HG03066 (cell line): Measurements from ENCODE around the gene RAP1GAP.

Experiments
- ATAC-seq: cut with Tn5 transposase; IDR thresholded peaks from one replicate; pipeline ENCODE4 v1.9.1; 2021; ENCODE audit warnings: low read depth; ENCODE audit not compliant: unreplicated experiment

Gene RAP1GAP

GRCh38 chr1:21630571-21631343 lies 38.4 kb downstream of the RAP1GAP start:
- ATAC-seq, result no peak

GRCh38 chr1:21629971-21630370 lies 39.2 kb downstream of the RAP1GAP start:
- ATAC-seq, result no peak

GRCh38 chr1:21628798-21629393 lies 40.3 kb downstream of the RAP1GAP start:
- no peak for ATAC-seq

DNA sequence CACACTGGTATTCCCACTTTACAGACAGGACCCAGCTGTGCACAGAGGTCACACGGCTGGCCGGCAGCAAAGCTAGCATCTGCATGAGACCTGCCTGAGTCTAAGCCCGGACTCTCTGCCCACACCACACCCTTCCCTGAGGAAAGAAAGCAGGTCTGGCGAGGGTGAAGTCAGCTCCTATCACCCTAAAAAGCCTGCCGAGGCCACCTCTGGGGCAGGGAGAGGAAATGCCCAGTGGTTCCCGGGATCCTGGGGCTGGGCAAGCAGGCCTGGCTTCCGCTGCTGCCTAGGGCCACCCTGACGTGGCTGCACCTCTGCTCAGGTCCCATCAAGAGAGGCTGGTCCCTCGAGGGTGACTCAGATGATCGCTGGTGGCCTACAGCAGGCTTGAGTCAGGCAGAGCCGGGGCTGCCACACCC lies 42.2 kb downstream of the RAP1GAP start:
- no peak for ATAC-seq

- ATAC-seq, result no peak
These were observed 43.6 kb downstream of the RAP1GAP start for GRCh38 chr1:21625390-21626190.

DNA sequence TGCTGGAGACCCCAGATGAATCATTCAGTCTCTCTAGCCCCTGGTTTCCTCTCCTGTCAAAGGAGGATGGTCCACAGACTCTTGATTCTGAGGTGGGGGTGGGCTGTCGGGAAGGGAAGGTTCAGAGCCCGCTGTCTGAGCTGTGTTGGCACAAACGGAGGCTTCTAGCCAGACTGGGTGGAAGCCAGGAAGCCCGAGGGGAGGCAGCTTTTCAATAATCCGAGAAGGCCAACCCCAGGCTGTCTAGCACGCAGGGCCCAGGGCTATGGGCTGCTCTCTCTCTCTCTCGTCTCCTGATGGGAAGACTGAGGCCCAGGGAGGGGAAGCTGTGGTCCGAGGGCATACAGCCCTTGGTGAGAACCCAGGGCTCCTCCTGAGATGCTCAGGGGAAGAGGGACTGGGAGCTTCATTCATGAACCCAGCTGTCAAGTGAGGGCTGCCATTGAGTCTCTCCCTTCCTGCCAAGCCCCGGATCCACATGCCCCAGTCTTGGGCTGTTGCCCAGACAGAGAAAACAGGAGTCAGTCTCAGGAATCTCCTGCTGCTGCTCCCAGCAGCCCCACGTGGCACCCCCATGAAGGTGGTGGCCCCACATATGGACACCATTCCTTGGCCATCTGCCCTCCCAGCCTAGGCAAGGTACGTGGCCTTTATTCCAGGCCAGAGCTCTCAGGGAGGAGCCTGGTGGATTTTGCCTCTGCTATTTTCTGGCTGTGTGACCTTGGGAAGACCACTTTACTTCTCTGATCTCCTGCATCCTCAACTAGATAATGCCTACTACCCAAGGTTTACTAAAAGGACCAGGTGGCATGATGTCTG lies 44.4 kb downstream of the RAP1GAP start:
- no peak for ATAC-seq

DNA sequence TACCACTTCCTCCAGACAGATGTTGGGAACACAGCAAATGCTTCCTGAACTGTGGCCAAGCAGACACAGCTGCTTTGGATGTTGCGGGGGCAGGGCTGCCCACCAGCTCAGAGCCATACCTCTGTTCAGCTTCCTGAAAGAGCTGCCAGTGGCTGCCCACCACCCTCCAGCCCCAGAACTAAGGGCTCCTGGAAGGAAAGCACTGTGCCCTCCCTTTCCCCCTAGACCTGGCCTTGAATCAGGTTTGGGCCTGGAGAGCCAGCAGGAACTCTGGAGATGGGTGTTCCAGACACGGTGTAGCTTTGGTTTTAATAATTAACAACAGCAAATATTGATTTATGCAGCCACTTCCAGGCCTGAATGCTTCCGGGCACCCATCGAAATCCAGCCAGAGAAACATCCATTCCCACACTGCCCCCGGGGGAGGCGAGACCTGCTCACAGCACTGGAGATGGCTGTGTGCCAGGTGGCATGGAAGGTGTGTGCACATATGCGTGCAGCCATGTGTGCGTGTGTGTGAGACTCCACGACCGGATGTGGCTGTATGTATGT lies 45.7 kb downstream of the RAP1GAP start:
- no peak for ATAC-seq

DNA sequence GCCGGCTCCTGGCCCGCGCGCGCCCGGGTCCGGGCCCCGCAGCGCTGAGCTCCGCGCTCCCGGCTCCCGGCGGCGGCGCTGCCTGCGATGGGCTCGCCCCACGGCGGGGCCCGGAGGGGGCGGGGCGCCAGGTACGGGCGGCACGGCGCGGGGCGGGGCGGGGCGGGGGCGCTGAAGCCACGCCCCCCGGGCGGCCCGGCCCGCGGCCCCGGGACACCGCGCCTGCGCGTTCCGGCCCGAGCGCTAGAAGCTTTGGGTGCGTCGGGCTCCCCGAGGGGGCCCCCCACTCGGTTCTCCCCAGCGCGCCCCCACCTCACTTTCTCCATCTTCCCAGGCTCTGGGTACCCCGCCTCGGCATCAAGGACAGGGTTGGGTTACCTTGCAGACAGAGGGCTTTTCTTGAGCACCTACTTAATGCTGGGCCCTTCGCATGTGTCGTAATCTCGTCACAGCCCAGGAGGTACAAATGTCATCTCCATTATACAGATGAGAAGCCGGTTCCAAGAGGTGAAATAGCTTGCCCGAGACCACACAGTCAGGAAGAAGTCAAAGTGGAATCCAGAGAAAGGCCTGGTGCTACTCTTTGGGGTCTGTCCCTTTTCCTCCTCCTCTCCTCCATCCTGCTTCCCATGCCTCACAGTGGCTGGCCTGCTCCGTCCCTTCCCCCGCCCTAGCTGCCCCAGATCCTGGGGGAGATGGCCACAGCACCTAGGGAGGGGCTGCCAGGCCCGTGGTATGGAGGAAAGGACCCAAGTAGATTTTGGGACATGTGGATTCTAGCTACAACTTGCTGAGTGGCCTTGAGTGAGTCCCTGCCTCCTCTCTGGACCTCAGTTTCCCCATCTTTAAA lies 46.5 kb downstream of the RAP1GAP start:
- ATAC-seq, result no peak

DNA sequence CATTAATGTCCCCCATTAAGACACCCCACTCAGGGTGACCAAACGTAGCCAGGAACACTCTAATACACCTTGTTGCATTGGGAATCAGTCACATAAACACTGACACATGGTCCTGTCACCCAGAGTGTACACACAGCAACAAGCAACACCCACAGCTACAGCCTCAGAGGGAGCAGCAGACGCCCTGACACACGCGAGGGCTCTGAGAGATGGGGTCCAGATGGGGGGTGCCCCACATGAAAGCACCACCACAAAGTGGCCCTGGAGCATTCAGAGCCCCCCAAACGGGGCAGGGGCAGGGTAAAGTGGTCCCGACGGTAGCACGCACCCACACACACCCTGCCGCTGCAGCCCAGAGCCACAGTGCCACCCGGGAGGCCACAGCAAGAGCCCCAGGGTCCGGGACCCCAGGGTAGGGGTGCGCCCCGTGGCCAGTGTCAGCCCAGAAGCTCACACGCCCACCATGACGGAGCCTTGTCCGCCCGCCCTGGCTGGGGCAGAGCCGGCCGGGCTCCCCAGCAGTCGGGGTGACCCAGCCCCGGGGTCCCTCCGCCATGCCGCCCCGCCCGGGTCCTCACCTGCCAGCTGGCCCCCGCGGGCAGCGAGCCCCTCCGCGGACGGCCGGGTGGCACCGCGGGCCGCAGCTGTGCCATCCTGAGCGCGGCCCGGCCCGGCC lies 47.3 kb downstream of the RAP1GAP start:
- ATAC-seq, result no peak

- no peak for ATAC-seq
These were observed 48.1 kb downstream of the RAP1GAP start for GRCh38 chr1:21621051-21621450.

DNA sequence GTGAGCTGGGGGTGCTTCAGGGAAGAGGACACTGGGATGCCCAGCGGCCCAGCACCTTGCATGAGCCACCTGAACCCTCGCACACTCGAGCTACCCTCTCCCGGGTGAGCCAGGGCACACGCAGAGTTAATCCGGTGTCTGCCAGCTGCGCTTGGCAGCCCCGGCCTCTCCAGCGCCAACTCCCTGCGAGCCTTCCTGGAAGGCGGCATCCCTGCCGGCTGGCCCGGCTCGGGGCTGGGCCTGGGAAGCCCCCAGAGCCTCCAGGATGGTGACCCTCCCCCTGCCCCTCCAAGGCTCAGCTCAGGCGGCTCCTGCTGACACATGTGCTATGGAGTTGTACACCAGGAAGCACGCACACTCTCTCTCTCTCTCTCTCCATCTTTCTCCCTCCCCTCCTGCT lies 48.7 kb downstream of the RAP1GAP start:
- ATAC-seq, result no peak

DNA sequence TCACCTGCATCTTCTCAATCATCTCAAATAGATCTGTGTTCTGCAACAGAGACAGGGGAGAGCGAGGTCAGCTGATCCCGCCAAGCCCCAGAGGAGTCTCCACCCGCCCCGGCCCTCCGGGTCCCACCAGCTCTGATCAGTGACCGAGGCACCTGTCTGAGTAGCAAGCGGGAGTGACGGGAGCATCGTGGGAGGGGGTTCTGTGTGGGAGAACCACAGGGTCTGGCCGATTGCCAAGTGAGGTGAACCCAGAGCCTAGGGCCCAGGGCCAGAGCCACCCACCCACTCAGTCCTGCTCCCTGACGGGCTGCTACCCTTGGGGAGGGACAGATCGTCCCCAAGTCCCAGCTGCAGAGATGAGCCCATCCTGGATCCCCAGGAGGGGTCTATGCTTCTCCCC lies 49.1 kb downstream of the RAP1GAP start:
- ATAC-seq, result no peak

DNA sequence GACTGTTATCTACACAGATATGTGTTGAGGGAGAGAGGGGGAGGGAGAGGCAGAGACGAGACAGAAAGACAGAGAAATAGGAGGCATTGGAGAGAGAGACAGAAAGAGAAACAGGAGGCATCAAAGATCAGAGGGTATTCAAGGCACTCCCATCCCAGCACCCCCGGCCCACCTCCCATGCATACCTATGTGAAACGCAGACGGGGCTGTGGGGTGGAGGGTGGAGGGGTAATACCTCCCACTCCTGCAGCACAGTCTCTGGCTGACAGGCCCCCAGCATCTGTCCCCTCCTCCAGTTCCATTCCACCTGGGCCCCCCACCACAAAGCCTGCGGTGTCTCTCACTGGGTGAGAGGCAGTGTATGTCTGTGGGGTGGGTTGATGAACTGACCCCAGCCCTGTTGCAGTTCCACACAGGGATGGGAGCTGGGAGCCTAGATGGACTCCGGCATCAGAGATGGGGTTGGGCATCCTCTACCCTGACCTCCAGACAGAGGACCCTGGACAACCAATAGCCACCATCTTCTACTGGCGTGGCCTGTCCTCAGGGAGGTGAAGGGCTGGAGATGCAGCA lies 49.7 kb downstream of the RAP1GAP start:
- ATAC-seq, result no peak

DNA sequence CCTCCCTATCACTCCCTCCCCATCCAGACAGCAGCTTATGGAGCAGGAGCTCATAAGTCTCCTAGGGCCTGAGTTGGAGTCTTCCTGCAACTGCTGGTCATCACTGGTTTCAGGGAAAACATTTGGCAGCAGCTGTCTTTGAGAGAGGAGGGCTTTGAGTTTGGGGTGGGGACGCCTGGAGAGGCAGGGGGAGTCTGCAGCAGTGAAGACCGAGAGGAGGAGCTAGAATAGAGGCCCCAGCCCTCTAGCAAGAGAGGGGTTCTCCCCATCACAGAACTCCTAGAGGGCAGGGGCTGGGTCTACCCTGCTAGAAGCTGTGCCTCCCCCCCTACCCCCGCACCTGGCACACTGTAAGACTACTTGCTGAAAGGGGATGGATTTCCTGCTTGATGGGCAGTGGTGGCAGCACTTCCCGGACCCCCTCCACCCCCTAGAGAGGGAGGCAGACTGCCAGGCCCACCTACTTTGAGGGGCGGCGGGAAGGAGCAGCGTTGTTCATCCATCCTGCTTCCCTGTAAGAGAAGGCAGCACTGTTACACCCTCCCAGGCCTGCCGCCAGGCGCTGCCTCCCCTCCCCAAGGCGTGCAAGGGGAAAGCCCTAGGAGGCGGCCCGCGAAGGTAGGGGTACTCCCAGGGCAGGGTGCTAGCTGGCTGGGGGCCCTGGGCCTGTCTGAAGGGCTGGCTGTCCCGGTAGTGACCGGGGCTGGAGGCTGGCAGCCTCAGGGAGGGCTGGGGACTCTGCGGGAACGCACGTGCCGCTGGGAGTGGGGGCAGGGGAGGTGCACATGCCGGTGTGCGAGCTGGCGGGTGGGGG lies 50.4 kb downstream of the RAP1GAP start:
- ATAC-seq, result no peak

GRCh38 chr1:21618059-21618458 lies 51.1 kb downstream of the RAP1GAP start:
- no peak for ATAC-seq

DNA sequence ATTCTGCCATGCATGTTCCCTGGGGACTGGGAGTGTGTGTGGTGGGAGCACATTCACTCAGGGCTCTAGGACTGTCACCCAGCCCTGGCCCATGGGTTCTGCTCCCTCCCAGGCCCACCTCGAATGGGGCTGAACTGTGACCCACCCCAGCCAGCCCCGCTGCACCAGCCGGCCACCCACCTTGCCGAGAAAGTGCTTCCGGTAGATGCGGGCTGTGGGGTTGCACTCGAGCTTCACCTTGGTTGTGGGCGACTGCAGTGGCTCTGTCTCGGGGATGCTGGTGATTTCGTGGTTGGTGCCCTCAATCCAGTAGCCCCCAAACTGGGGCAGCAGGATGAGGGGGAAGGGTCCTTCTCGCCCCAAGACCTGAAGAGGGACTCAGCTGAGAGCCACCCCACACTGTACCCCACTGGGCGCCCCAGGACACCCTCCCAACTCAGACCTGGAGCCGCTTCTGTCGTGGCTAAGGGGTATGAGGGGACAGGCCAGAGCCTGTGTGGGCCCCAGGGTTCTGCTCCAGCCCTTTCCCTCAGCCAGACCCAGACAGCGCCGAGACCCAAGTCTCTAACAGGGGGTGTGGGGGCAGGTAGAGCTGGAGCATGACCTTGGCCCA lies 51.9 kb downstream of the RAP1GAP start:
- ATAC-seq, result no peak

DNA sequence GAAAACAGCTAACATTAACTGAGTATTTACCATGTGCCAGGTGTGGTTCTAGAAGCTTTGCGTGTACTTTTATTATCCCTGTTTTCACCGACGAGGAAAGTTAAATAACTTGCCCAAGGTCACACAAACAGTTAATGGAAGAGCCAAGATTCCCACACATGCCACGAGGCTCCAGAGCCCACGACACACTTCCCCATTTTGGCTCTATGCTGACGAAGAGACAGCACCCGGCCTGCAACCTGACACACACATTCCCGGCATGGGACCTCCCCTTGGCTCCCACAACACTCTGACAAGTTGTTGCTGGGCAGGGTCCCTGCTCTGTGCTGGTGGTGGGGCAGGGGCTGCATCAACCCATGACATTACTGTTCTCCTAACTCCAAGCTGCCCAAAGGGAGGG lies 52.8 kb downstream of the RAP1GAP start:
- no peak for ATAC-seq
